CD4-positive, alpha-beta T cell treated with Interleukin-17A for 4 hours (primary cell): ENCODE results near the gene PDE4C.
A peak's percentile ranks its signal among the peaks of the same experiment; 100 is the strongest.

ENCODE experiments used
- DNase-seq: peaks from one replicate; pipeline ENCODE4 v3.0.0-alpha.2; 2020; ENCODE audit warnings: mixed read lengths

Gene PDE4C

DNA sequence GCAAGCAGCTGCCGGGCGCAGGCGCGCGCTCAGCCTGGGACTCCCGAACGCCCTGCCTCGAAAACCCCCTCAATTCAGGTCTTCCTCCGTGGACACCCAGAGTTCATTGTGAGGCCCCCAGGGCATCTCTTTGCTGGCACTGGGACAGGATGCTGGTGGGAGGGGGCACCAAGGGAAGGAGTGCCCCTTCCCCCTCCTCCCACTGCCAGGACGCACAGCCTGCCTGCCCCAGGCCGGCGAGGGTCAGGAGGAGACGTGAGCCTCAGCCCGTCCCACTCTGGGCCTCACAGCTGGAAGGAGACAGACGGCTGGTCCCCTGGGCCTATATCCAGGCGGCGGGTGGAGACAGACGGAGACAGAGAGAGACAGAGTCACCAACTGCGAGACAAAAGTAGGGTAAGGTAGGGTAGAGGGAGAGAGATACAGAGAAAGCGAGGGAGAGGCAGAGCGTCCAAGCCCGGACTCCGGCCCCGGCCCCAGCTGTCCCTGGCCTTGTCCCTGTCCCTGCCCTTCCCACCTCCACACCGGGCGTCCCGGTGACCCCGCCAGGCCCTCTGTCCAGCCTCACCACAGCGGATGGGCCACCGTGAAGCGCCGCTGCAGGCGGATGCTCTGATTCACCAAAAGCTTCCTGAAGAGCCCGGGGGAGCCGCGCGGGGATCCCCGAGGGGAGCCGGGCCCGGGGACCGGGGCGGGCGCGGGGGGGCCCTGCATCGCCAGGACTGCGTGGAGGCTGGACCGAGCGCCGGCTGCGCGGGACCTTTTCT is at the start of gene PDE4C:
TSS of gene PDE4C (minus strand) at position 737 of the 767 bp plus-strand sequence. CDS start at position 714, 23 bp downstream.
- DNase-seq = no peak

DNA sequence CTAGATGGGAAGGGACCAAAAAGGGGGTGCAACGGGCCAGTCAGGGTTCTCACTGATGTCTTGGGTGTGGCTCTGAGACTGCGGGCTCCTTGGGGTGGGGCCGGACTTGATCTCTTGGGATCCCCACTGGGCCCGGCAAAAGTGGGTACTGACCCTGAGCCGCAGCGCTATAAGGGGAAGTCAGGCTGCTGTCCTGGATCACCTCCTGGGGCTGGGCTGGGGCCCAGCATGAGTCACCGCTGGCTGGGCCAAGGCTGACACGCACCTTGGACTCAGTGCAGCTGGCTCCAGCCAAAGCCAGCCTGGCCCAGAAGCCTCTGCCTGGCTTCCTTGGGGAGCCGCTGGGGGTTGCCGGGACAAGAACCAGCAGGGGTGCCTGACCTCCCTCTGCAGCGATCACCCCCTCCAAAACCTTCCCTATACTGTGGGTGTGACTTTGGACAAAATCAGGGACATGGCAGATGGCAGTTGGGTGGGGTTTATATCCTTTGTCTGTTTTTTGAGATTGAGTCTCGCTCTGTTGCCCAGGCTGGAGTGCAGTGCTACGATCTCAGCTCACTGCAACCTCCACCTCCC is 48.6 kb upstream of the PDE4C start:
- no peak for DNase-seq

- DNase-seq = peak; percentile 34
These were observed 48.1 kb upstream of the PDE4C start, which contains the start of gene IQCN for GRCh38 chr19:18274219-18274780. IQCN (minus strand) TSS chr19:18274452; CDS start chr19:18269478, 4,974 bp downstream.

GRCh38 chr19:18273561-18274218 is 47.5 kb upstream of the PDE4C start:
- DNase-seq = no peak

GRCh38 chr19:18271433-18271841 is 45.2 kb upstream of the PDE4C start:
- no peak for DNase-seq

DNA sequence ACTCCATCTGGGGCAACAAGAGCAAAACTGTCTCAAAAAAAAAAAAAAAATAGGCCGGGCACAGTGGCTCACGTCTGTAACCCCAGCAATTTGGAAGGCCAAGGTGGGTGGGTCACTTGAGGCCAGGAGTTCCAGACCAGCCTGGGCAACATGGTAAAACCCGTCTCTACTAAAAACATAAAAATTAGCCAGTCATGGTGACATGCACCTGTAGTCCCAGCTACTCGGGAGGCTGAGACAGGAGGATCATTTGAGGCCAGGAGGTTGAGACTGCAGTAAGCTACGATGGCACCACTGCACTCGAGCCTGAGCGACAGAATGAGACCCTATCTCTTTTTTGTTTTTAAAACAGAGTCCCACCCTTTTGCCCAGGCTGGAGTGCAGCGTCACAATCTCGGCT is 44.1 kb upstream of the PDE4C start:
- DNase-seq = no peak

DNA sequence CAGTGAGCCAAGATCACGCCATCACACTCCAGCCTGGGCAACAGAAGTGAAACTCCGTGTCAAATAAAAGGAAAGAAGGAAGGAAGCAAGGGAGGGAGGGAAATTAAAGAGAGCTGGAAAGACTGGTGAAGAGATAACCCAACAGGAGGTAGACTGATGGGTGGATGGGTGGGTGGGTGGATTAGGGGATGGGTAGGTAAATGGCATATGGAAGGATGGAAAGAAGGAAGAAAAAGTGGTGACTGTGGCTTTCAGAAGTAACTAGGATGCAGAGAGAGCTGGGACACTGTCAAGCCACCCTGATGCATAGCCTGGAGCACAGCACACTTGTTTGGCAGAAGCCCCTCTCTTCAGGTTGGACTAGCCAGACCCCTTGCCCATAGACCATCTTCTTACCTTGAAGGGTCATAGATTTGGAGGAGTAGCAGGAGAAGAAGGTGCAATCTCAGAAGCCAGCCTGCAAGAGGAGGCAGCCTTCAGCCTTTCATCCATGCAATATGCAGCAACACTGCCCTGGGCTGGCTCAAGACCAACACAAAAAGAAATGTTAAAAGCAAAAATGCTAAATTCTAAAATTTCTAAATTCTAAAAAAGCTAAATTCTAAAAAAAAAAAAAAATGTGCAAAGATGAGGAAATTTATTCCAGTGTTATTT is 43.0 kb upstream of the PDE4C start:
- no peak for DNase-seq

DNA sequence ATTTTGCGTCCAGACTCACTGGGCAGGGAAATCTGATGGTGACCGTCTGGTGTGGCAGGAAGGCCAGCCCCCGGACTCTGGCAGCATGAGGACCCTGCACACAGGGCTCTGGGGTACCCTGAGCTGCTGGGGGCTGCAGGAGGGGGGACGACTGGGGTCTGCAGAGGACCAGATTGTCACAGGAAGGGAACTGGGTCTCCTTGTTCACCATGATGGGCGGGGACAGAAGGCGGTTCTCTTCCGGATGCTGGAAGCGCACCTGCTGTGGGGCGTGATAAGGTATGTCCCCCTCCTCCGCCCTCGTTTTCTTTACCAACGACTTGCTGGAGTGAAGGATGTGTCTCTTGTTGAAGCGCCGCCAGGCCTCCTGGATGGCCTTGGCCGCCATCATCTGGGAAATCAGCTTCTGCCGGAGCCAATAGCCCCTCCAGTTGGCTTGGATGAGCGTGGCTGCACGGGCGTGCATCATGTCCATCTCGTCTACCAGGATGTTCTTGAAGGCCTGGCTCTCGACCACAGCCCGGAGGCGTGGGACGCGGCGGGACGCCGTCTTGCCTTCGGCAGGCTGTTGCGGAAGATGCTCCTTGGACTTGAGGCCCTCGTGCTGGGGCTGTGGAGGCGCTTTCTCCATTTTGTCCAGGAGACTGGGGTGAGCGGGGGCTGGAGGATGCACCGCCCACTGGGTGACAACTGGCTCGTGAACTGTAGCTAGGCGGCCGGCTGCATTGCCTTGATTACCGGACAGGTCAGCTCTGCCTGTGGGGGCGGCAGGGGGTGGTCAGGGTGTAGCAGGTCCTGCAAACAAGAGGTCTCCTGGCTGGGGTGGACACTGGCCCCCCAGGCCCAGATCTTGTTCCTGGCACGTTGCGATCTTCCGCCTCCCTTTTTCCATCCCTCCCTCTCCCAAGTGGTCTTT is 40.8 kb upstream of the PDE4C start:
- DNase-seq = no peak

DNA sequence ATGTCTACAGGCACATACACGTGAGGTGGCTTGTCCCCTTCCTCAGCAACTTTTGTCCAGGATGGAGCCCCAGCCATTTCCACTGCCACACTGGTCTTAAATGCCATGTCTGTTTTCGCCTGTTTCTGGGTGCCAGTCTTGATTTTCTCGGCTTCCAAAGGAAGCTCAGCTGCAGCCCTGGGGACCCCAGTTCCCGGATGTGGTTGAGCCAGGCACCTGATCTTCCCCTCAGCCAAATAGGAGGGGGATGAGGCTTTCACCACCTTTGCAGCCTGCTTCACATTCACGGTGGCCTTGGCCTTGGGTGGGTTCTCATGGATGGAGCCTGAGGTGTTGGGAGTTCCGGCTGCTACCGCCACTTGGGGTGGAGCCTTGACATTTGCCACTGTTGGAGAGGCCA is 39.3 kb upstream of the PDE4C start:
- DNase-seq = no peak

GRCh38 chr19:18264971-18265540 is 38.8 kb upstream of the PDE4C start:
- no peak for DNase-seq

GRCh38 chr19:18264137-18264854 is 38.1 kb upstream of the PDE4C start:
- DNase-seq = no peak

GRCh38 chr19:18263324-18264136 is 37.3 kb upstream of the PDE4C start:
- DNase-seq = no peak

DNA sequence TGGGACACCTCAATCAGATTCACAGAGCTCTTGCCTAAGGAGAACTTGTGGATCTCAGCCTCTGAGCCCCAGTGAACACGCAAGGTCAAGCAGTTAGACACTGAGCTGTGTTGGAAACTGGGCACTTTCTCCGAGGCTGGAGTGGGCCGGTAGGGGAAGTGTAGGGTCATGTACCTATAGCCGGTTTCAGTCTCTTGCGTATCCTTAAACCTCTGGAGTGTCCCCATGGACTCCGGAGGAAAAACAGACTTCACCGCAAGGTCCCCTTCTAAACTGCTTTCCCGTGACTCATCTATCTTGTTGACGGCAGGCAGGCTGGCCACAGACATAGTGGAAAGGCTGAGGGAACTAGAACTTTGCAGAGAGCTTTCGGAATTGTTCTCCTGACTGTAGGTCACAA is 36.7 kb upstream of the PDE4C start:
- no peak for DNase-seq

DNA sequence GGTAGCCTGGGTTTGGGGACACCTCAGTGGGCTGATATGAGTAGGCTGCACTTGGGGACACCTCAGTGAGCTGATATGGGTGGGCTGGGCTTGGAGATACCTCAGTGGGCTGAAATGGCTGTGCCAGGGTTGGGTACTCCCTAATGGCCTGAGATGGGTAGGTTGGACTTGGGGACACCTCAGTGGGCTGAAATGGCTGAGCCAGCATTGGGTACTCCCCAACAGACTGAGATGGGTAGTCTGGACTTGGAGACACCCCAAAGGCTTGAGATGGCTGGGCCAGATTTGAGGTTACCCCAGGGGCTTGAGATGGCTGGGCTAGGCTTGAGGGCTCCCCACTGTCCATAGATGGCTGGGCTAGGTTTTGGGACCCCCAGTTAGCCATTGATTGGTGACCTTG is 35.9 kb upstream of the PDE4C start:
- no peak for DNase-seq

- no peak for DNase-seq
These were observed 35.2 kb upstream of the PDE4C start for GRCh38 chr19:18261474-18261873.

- no peak for DNase-seq
These were observed 33.7 kb upstream of the PDE4C start for GRCh38 chr19:18259893-18260292.

DNA sequence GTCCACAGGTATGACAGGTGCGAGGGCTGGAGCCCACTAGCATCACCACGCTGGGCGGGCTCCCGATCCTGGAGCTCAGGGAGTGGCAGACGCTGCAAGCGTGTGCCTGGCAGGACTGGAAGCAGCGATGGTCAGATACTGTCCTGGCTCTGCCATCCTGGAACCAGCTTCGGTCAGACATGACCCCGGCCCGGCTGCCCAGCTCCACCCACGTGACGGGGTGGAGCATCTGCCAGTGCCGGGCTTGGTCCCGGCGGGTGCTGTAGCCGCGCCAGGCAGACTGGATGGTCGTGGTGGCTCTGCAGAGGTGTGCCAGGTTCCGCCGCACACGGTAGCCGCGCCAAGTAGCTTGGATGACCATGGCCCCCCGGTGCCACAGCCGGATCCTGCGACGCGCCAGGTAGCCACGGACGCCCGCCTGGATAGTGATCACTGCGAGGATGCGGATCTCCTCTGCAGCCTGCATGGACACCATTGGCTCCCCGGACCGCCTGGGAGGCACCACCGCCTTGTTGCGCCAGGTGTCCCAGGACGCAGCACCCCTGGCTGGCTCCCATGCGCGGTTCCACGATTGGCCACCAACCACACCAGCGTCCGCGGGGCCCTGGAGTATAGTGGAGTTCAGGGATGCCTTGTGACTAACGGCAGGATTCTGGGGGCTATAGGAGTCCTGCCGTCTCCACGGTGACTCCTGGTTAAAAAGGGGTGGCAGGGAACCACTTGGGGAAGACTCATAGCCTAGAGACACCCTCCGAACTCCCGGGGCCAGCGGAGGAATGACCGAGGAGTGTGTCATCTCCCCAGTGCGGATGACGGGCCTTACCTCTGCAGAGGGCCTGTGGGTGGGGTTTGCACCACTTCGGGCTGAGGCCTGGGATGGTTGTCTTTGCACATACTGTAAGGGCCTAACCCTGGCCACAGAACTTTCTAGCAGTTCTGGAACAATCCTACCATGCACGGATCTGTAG is 31.5 kb upstream of the PDE4C start:
- DNase-seq = no peak
